COLO829 (cell line): Measurements from ENCODE around the gene SEC24B.
"Not testable (repeated sequence)": the region's sequence is repeated elsewhere in the genome, so short reads cannot be mapped to it uniquely, and the experiment has no call there.

Experiments used
- DNase-seq: peaks from one replicate; pipeline ENCODE4 v3.0.0; 2012; ENCODE audit warnings: low spot score

The SEC24B gene

DNA sequence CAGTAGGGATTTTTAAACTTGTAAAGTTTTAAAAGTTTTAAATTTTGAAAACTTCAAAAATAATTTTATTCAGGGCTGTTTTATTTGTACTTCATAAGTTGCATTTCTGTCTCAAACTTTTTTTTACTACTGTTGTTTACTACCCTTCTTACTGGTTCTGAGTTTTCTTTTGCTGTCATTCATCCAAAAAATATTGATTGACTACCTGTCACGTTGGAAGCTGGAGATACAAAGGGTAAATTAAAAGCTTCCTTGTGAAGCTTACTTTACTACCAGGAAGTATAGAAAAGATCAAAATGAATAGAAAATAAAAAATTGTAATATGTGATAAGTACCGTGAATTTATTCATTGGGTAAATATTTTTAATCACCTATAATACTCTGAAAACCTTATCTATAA lies 77.1 kb downstream of the SEC24B start:
- no peak for DNase-seq

DNA sequence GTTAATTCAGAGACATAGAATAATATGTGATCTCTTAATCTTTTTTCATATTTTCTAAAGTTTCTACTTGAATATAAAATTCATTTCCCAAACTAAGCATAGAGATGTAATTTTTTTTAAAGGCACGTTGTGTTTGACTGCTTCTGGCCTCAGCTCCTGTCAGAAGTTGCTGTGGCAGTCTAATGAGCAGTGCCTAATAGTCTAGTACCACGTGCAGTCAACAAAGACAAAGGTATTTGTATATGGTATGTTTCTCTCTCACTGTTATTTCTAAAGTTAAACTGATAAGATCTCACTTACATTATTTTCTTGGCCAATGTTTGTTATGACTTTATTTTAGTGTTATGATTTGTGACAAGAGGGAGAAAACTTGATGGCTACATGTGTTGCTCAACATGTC lies 77.8 kb downstream of the SEC24B start:
- no peak for DNase-seq

DNA sequence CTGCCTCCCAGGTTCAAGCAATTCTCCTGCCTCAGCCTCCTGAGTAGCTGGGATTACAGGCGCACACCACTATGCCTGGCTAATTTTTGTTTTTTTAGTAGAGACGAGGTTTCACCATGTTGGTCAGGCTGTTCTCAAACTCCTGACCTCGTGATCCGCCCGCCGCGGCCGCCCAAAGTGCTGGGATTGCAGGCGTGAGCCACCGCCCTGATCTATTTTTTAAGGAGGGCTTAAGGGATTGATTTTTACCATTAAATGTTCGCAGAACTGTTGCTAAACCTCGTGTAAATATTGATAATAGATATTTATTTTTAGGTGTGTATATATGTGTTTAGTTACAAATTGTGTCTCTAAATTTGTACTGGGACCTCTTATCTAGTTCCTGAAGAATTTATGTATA lies 79.8 kb downstream of the SEC24B start:
- not testable (repeated sequence) for DNase-seq

- no peak for DNase-seq
Observed at GRCh38 chr4:109532182-109532581, 98.6 kb downstream of the SEC24B start.

DNA sequence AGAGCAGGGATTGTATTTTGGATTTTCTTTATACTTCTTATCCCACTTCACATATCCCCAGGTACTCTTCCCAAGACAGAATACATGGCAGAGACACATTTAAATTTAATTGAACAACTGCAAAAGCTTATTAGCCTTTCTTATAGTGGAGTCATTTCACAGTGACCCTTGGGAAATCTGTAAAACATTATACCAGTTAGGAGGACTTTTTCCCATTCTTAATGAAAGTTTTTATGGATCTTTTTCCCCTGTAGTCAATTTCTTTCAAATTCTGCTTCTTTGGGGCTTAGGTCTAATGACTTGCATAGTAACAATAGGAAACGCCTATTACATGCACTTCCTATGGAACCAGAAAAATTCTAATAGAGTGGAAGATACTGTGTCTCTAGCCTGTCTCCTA lies 111.8 kb downstream of the SEC24B start:
- no peak for DNase-seq

DNA sequence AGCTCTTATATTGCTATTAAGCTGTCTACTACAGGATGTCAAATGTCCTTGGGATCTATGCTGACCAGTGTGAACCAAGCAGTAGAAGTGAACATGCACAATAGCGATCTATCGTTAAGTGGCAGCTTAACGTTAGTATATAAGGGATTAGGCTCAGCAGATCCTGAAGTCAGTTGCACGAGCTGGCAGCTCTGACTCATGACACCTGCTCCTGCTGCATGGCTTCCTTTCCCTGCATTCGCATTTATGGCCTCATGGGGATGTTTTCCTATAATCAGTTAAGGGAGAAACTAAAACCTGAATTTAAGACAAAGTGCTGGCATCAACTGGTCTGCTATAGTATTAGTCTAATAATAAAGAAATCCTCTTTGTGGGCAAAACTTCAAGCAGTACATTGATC lies 113.8 kb downstream of the SEC24B start:
- DNase-seq, result no peak

DNA sequence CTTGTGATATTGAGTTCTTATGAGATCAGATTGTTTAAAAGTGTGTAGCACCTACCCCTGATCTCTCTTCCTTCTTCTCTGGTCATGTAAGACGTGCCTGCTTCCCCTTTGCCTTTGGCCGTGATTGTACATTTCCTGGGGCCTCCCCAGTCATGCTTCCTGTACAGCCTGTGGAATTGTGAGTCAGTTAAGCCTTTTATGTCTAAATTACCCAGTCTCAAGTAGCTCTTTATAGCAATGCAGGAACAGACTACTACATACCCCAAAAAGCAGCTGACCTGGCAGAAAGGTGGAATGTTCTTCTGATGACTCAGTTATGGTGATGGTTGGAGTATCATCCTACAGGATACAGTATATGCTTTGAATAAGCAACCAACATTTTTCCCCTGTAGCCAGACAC lies 115.0 kb downstream of the SEC24B start:
- peak; percentile 90 for DNase-seq

GRCh38 chr4:109552237-109552636 lies 118.6 kb downstream of the SEC24B start:
- DNase-seq, result no peak

GRCh38 chr4:109553130-109553529 lies 119.5 kb downstream of the SEC24B start:
- DNase-seq, result no peak

DNA sequence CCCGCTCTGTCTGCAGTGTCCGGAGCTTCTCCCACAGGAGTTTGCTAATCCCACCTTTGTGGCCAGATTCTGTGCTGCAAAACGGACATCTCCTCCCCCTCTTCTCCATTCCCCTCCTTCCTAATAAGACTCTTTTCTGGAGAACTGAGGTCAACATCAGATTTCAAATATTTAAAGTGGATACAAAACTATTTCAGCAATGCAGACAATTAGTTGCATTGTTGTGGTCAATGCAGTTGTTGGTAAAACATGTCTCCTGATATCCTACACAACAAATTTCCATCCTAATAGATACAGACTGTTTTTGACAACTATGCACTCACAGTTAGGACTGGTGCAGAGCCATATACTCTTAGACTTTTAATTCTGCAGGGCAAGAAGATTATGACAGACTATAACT lies 121.4 kb downstream of the SEC24B start:
- no peak for DNase-seq

DNA sequence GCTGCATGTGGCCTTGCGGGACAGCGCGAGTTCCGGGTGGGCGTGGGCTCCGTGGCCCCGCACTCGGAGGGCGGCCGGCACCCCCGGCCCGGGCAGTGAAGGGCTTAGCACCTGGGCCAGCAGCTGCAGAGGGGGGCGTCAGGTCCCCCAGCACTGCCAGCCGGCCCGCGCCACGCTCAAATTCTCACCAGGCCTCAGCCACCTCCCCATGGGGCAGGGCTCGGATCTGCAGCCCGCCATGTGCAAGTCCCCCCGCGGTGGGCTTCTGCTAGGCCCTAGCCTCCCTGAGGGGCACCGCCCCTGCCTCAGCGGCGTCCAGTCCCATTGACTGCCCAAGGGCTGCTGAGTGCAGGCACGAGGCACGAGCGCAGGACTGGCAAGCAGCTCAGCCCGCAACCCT lies 123.8 kb downstream of the SEC24B start:
- DNase-seq, result no peak

GRCh38 chr4:109558095-109558494 lies 124.5 kb downstream of the SEC24B start:
- not testable (repeated sequence) for DNase-seq

DNA sequence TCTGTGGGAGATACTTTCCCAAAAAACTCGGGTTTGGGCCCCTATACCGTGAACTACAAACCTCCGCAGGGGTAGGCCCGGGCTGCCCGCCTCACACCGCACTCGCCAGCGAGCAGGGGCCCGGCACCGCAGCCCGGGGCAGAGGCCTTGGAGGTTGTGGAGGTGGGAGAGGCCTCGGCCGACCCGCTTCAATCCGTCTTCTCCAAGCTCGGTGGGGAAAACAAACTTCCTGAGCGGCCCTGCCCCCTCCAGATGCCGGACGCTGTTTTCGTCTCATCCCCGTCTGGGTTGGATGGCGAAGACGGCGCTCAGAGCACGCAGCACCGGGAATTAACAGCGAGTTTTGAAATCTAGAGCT lies 126.0 kb downstream of the SEC24B start:
- DNase-seq, result no peak

DNA sequence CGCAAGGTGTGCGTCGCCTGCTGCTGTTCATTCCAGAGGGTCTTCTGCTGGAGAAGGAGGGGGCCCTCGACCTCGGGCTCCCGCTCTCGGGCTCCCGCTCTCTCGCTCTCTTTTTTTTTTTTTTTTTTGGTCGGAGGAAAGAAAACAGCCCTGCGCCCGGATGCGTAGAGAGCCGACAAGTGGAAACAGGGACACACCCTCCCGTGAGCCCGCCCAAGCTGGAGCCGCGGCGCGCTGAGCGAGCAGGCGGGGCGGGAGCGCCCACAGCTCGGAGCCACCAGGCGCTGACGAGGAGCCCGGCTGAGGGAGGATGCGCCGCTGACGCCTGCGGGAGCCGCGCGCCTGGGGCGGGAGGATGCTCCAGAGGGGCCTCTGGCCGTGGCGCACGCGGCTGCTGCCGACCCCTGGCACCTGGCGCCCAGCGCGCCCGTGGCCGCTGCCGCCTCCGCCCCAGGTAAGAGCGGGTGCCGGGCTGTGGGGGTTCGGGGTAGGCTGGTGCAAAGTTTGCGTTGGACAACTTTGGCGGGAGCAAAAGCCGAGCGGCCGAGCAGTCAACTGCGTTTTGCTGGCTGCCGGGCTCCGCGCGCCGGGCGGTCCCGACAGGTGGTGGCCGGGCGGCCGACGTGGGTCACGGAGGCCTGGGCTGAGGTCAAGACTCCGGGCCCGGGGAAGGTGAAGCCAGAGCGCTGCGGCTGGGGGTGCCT lies 126.5 kb downstream of the SEC24B start, which contains the start of gene MCUB:
TSS of gene MCUB (plus strand) at position 264 of the 704 bp plus-strand sequence. CDS start at position 356, 92 bp downstream.
- DNase-seq, result peak; percentile 88

GRCh38 chr4:109560687-109561461 lies 127.3 kb downstream of the SEC24B start:
- peak; percentile 63 for DNase-seq

DNA sequence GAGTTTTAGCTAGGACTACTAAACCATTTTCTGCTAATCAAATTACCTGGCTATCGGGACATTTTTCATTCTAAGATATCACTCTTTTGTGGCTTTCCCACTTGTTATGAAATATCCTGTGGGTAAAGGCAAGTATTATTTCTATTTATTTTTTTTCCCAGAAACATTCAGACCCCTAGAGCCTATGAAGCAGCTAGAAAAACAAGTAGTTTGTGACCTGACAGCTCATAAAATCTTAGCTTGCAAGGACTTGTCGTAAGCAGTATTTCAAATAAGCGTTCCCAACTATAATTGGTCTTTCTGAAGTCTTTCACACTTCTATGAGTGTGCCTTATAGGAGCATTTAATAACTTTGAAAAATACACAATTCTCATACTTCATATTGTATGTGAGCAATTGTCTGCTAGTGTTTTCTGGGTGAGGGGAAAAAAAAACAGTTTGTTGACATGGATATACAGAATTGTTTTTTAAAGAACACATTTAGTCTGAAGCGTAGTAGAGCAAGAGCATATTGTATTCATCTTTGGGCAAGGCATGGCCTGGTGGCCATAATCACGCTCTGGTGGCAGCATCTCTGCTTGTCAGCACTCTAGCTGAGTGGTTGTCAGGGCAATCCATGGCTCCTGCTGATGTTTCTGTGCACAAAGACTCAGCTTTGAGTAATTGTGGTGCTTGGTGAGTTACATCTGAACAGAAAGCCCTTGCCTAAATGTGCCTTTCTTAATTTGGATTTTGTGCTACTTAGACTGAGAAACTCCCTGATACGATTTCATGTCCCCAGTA lies 129.0 kb downstream of the SEC24B start:
- no peak for DNase-seq

GRCh38 chr4:109571494-109571893 lies 137.9 kb downstream of the SEC24B start:
- DNase-seq, result no peak

DNA sequence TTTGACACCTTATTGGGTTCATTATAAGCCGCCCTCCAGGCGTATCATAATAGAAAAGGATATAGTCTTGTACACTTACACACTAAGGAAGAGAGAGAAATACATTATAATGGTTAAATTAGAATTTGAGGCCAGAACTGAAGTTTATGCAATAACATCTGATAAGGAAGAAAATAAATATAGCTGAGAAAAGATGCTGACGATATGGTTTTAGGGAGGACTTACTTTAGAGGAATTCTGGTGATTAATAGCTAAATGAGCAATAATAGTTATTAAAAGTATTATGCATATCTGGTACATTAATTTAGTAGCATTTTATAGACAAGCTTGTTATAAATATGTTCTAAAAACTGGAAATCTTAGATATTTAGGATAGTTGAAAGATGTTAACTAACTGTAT lies 138.5 kb downstream of the SEC24B start:
- no peak for DNase-seq

DNA sequence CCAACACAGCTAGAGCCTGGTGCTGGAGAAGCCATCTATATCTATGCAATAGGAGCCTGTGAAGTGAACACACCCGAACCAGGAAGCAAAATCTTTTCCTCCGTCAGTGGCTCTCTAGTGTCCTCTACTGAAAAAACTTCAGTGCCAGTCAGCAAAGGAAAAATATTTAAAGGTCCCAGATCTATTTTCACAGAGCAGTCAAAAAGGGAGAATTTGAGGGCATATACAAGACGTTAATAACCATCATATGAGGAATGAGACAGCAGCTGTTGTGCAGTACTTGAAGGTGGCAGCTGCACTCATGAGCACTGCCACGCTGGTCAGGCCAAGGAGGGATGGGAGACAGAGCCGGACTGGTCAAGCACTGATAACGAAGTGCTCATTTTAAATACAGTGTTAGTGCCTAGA lies 140.8 kb downstream of the SEC24B start:
- no peak for DNase-seq

- no peak for DNase-seq
Observed at GRCh38 chr4:109574931-109575804, 141.6 kb downstream of the SEC24B start.

DNA sequence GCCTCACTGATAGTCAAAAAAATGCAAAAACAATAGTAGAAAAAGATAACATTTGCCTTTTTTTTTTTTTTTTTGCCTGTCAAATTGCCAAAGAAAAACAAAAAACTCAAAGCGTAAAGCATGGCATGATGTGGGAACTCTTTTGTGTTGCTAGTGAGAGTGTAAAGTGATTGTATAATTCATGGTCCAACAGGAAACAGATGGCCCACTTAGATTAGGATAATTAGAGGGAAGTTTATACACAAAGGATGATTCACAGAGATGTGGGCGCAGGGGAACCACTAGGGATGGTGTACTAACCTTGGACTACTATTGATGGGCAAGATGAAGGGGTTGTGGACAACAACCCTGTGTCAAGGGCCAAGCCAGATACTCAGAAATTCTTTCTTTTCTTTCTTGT lies 142.8 kb downstream of the SEC24B start:
- DNase-seq, result no peak

- no peak for DNase-seq
Observed at GRCh38 chr4:109578846-109579245, 145.2 kb downstream of the SEC24B start.
